ENCODE measurements around the gene TBL2.
"Not testable (repeated sequence)": the region's sequence is repeated elsewhere in the genome, so short reads cannot be mapped to it uniquely, and the experiment has no call there.

DNA sequence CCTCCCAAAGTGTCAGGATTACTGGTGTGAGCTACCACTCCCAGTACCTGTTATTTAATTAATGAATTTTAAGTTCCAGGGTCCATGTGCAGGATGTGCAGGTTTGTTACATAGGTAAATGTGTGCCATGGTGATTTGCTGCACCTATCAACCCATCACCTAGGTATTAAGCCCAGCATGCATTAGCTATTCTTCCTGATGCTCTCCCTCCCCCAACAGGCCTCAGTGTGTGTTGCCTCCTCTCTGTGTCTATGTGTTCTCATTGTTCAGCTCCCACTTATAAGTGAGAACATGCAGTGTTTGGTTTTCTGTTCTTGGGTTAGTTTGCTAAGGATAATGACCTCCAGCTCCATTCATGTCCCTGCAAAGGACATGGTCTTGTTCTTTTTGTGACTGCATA lies 11.9 kb downstream of the TBL2 start:
- TF ChIP-seq, protein P1, sequence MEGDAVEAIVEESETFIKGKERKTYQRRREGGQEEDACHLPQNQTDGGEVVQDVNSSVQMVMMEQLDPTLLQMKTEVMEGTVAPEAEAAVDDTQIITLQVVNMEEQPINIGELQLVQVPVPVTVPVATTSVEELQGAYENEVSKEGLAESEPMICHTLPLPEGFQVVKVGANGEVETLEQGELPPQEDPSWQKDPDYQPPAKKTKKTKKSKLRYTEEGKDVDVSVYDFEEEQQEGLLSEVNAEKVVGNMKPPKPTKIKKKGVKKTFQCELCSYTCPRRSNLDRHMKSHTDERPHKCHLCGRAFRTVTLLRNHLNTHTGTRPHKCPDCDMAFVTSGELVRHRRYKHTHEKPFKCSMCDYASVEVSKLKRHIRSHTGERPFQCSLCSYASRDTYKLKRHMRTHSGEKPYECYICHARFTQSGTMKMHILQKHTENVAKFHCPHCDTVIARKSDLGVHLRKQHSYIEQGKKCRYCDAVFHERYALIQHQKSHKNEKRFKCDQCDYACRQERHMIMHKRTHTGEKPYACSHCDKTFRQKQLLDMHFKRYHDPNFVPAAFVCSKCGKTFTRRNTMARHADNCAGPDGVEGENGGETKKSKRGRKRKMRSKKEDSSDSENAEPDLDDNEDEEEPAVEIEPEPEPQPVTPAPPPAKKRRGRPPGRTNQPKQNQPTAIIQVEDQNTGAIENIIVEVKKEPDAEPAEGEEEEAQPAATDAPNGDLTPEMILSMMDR (conservative IDR thresholded peaks at IDR 0.05; ENCODE audit: low read depth, low read length): not testable (repeated sequence)
- not testable (repeated sequence) for TF ChIP-seq EZH2 (IDR thresholded peaks at IDR 0.05; ENCODE audit: low read length, unreplicated experiment)

All from PC-3 (cell line).